ENCODE measurements around the gene ZNF350. TPM values are rescaled to one million over a fixed set of nuclear protein-coding genes. Genes with fewer than 3 reads are reported as not detected.

Gene ZNF350
- total and polyA plus RNA-seq, 2 donors (not counting 1 experiment from before 2014, with no cell fraction given) = 6.0 to 50.2 TPM

DNA sequence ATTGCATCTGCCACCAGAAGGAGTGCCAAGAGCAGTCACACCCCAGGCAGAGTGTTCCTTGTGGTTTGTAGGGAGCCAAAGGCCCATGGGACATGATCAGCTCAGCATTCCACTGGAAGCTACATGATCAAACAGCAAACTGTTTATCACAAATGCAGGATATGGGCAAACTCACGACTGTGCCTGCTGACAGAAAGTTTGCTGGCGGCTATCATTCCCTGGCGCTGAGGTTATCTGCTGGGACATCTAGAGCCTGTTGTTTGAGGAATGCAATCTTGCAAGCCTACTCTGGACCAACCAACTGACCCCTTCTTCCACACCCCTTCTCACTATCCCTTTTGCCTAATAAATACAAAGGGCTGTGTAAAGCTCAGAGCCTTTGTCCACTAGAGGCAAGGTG, 67.0 kb downstream of the ZNF350 start:
- Histone ChIP-seq H3K27ac (ENCODE audit: low read length in 2 of 2) (no peak overlapping the region), H3K27me3 (replicated peaks in 1 of 4; ENCODE audit: control extremely low read depth in 1 of 4, control insufficient read depth in 3 of 4, insufficient read depth in 4 of 4, low read length in 3 of 4) (no peaks in the 10 kb centered on the region), H2AFZ (ENCODE audit: insufficient read depth, low read depth, low read length, poor library complexity, severe bottlenecking) (no peak overlapping the region), H3K4me3 (ENCODE audit: control extremely low read depth in 1 of 5, extremely low read depth in 1 of 5, insufficient read depth in 1 of 5, low read depth in 2 of 5, low read length in 4 of 5) (no peak overlapping the region), H4K20me1 (ENCODE audit: control insufficient read depth, insufficient read depth, low read length, poor library complexity, severe bottlenecking) (no peaks in the 10 kb centered on the region), H3K4me1 (ENCODE audit: control insufficient read depth in 2 of 2, insufficient read depth in 2 of 2, low read length in 2 of 2) (no peaks in the 10 kb centered on the region), H3K9ac (ENCODE audit: low read length) (no peak overlapping the region), H3K79me2 (ENCODE audit: control insufficient read depth, insufficient read depth, low read length) (no peaks in the 10 kb centered on the region), H3K36me3 (replicated peaks in 1 of 2; ENCODE audit: control extremely low read depth in 1 of 2, control insufficient read depth in 1 of 2, extremely low read depth in 1 of 2, insufficient read depth in 2 of 2, low read length in 1 of 2) (no peaks in the 10 kb centered on the region), H3K9me3 (ENCODE audit: control extremely low read depth in 1 of 3, control insufficient read depth in 2 of 3, insufficient read depth in 1 of 3, low read length in 2 of 3) (peaks cover 28 to 88% (median 47%) of the 10 kb centered on the region in 3 donors), H3K4me2 (replicated peaks; ENCODE audit: low read depth, low read length, poor library complexity, severe bottlenecking) (no peak overlapping the region)
- no peak overlapping the region for H3K27ac Mint-ChIP-seq
- intact Hi-C loops (cut with micrococcal nuclease) = no loop called here
- no peak for DNase-seq
- H3K9me3 Mint-ChIP-seq (ENCODE audit: insufficient read depth) = peaks cover 30% of the 10 kb centered on the region
- TF ChIP-seq EZH2 (IDR thresholded peaks at IDR 0.05; ENCODE audit: borderline replicate concordance, insufficient read depth, low read depth, low read length, poor library complexity, severe bottlenecking) = no peak
- TF ChIP-seq, protein P1, sequence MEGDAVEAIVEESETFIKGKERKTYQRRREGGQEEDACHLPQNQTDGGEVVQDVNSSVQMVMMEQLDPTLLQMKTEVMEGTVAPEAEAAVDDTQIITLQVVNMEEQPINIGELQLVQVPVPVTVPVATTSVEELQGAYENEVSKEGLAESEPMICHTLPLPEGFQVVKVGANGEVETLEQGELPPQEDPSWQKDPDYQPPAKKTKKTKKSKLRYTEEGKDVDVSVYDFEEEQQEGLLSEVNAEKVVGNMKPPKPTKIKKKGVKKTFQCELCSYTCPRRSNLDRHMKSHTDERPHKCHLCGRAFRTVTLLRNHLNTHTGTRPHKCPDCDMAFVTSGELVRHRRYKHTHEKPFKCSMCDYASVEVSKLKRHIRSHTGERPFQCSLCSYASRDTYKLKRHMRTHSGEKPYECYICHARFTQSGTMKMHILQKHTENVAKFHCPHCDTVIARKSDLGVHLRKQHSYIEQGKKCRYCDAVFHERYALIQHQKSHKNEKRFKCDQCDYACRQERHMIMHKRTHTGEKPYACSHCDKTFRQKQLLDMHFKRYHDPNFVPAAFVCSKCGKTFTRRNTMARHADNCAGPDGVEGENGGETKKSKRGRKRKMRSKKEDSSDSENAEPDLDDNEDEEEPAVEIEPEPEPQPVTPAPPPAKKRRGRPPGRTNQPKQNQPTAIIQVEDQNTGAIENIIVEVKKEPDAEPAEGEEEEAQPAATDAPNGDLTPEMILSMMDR (IDR thresholded peaks at IDR 0.05) = no peak
- CTCF ChIA-PET = interaction anchor here (0.6 kb wide), 1 partner anchor 43 kb away, joined by 3 read pairs; no protein-coding TSS in a partner anchor
- no peaks in the 10 kb centered on the region for H3K27me3 Mint-ChIP-seq
- POLR2A ChIA-PET = no interaction called here
- H3K4me3 Mint-ChIP-seq = no peak overlapping the region
- peaks cover 2% of the 10 kb centered on the region for H3K4me1 Mint-ChIP-seq
- 100% methylated on average over 2 of the region's 3 CpGs for WGBS (ENCODE audit: insufficient coverage)
- ATAC-seq (ENCODE audit: low read depth) = no peak

DNA sequence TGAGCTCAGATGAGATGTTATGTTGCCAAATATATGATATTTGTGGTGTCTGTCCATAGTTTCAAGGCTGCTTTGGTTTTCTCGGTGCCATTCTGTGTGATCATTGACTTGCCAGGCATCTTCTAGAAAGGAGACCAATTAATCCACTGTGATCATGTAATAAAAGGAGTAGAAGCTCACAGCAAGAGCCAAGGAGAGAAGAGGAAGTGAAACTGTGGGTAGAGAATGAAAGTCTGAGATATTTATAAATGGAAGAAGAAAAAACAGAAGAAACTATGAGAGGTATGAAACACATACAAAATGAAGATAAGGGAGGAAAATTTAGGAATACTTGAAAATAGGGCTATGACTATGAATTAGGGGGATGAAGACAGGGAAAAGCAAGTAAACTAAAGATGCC, 70.5 kb downstream of the ZNF350 start:
- peaks cover 40% of the 10 kb centered on the region for H3K9me3 Mint-ChIP-seq (ENCODE audit: insufficient read depth)

More for the DNA sequence above, 70.5 kb downstream of the ZNF350 start:
- Histone ChIP-seq H3K4me1 (ENCODE audit: control insufficient read depth in 2 of 2, insufficient read depth in 2 of 2, low read length in 2 of 2) (no peaks in the 10 kb centered on the region), H3K9me3 (ENCODE audit: control extremely low read depth in 1 of 3, control insufficient read depth in 2 of 3, insufficient read depth in 1 of 3, low read length in 2 of 3) (peaks cover 29 to 83% (median 44%) of the 10 kb centered on the region in 3 donors), H4K20me1 (ENCODE audit: control insufficient read depth, insufficient read depth, low read length, poor library complexity, severe bottlenecking) (no peaks in the 10 kb centered on the region), H3K79me2 (ENCODE audit: control insufficient read depth, insufficient read depth, low read length) (no peaks in the 10 kb centered on the region), H3K36me3 (replicated peaks in 1 of 2; ENCODE audit: control extremely low read depth in 1 of 2, control insufficient read depth in 1 of 2, extremely low read depth in 1 of 2, insufficient read depth in 2 of 2, low read length in 1 of 2) (no peaks in the 10 kb centered on the region), H3K27ac (ENCODE audit: low read length in 2 of 2) (no peak overlapping the region), H3K9ac (ENCODE audit: low read length) (no peak overlapping the region), H3K4me2 (replicated peaks; ENCODE audit: low read depth, low read length, poor library complexity, severe bottlenecking) (no peak overlapping the region), H2AFZ (ENCODE audit: insufficient read depth, low read depth, low read length, poor library complexity, severe bottlenecking) (no peak overlapping the region), H3K27me3 (replicated peaks in 1 of 4; ENCODE audit: control extremely low read depth in 1 of 4, control insufficient read depth in 3 of 4, insufficient read depth in 4 of 4, low read length in 3 of 4) (no peaks in the 10 kb centered on the region), H3K4me3 (ENCODE audit: control extremely low read depth in 1 of 5, extremely low read depth in 1 of 5, insufficient read depth in 1 of 5, low read depth in 2 of 5, low read length in 4 of 5) (no peak overlapping the region)
- H3K27me3 Mint-ChIP-seq = no peaks in the 10 kb centered on the region
- intact Hi-C loops (cut with micrococcal nuclease) = no loop called here
- no peak overlapping the region for H3K4me3 Mint-ChIP-seq
- ChIA-PET POLR2A (no interaction called here), CTCF (no interaction called here)
- DNase-seq = no peak
- no peak overlapping the region for H3K27ac Mint-ChIP-seq
- peaks cover 2% of the 10 kb centered on the region for H3K4me1 Mint-ChIP-seq
- WGBS (ENCODE audit: insufficient coverage) = 100% methylated on average over 1 of the region's 1 CpG
- TF ChIP-seq EZH2 (IDR thresholded peaks at IDR 0.05; ENCODE audit: borderline replicate concordance, insufficient read depth, low read depth, low read length, poor library complexity, severe bottlenecking) = no peak
- TF ChIP-seq, protein P1 (IDR thresholded peaks at IDR 0.05) = no peak
- no peak for ATAC-seq (ENCODE audit: low read depth)
